Nephron (organoid): ENCODE data around the gene AGAP1.

Experiments used
- H3K27ac Mint-ChIP-seq, 3 experiments: 2 replicates each; pipeline ENCODE4 v1.8.0; 2020; ENCODE audit warnings: mixed read lengths in 3 of 3, mild to moderate bottlenecking in 2 of 3, moderate library complexity in 1 of 3
- H3K27me3 Mint-ChIP-seq: 2 replicates; pipeline ENCODE4 v1.8.0; 2021; ENCODE audit warnings: low read depth, mild to moderate bottlenecking, moderate library complexity, mixed read lengths
- H3K36me3 Mint-ChIP-seq: 2 replicates; pipeline ENCODE4 v1.8.0; 2020; ENCODE audit warnings: low read depth, mixed read lengths
- H3K4me1 Mint-ChIP-seq: 2 replicates; pipeline ENCODE4 v1.8.0; 2020; ENCODE audit warnings: mixed read lengths
- H3K4me3 Mint-ChIP-seq, 3 experiments: 2 replicates each; pipeline ENCODE4 v1.8.0; 2020; ENCODE audit warnings: mild to moderate bottlenecking in 3 of 3, mixed read lengths in 3 of 3, moderate library complexity in 2 of 3
- H3K9me3 Mint-ChIP-seq: 2 replicates; pipeline ENCODE4 v1.8.0; 2020; ENCODE audit warnings: mixed read lengths
- TF ChIP-seq, protein P1 (sequence below), 3 experiments: fragments of 200-600 bp; sonication (generic); IDR thresholded peaks; one replicate each; pipeline ENCODE4 v1.5.0; 2021; ENCODE audit warnings: antibody characterized with exemption in 3 of 3; ENCODE audit not compliant: unreplicated experiment in 3 of 3

Gene AGAP1

DNA sequence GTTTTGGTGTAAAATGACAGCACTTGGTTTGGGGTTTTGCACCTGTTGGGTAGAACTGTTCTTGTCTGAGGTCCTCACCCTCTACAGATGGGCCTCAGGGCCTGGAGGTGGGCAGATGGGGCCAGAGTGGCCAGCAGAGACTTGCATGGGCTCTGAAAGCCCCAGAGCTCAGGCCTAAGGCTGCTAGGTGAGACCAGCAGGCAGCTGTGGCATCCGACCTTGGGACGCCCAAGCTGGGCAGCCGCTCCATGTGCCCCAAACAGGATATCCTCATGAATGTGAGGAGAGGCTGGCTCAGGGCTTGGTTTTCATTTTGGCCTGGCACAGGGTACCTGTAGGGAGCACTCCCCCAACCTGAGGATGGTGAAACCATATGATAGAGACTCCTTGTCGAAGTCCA is 636.1 kb downstream of the AGAP1 start:
- TF ChIP-seq, protein P1, sequence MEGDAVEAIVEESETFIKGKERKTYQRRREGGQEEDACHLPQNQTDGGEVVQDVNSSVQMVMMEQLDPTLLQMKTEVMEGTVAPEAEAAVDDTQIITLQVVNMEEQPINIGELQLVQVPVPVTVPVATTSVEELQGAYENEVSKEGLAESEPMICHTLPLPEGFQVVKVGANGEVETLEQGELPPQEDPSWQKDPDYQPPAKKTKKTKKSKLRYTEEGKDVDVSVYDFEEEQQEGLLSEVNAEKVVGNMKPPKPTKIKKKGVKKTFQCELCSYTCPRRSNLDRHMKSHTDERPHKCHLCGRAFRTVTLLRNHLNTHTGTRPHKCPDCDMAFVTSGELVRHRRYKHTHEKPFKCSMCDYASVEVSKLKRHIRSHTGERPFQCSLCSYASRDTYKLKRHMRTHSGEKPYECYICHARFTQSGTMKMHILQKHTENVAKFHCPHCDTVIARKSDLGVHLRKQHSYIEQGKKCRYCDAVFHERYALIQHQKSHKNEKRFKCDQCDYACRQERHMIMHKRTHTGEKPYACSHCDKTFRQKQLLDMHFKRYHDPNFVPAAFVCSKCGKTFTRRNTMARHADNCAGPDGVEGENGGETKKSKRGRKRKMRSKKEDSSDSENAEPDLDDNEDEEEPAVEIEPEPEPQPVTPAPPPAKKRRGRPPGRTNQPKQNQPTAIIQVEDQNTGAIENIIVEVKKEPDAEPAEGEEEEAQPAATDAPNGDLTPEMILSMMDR (IDR thresholded peaks at IDR 0.05; ENCODE audit: unreplicated experiment in 3 of 3) = no peak

GRCh38 chr2:236130349-236130998 is 636.6 kb downstream of the AGAP1 start:
- peaks cover 5% of the 10 kb centered on the region for H3K36me3 Mint-ChIP-seq
- TF ChIP-seq, protein P1 (IDR thresholded peaks at IDR 0.05; ENCODE audit: unreplicated experiment in 3 of 3) = no peak
- no peaks in the 10 kb centered on the region for H3K27me3 Mint-ChIP-seq
- no peaks in the 10 kb centered on the region for H3K4me1 Mint-ChIP-seq
- no peak overlapping the region for H3K4me3 Mint-ChIP-seq
- no peak overlapping the region for H3K27ac Mint-ChIP-seq
- no peaks in the 10 kb centered on the region for H3K9me3 Mint-ChIP-seq

More for the DNA sequence above, 636.1 kb downstream of the AGAP1 start:
- Mint-ChIP-seq H3K4me1 (no peaks in the 10 kb centered on the region), H3K4me3 (no peak overlapping the region), H3K27ac (no peak overlapping the region), H3K36me3 (peaks cover 10% of the 10 kb centered on the region), H3K27me3 (no peaks in the 10 kb centered on the region), H3K9me3 (no peaks in the 10 kb centered on the region)

DNA sequence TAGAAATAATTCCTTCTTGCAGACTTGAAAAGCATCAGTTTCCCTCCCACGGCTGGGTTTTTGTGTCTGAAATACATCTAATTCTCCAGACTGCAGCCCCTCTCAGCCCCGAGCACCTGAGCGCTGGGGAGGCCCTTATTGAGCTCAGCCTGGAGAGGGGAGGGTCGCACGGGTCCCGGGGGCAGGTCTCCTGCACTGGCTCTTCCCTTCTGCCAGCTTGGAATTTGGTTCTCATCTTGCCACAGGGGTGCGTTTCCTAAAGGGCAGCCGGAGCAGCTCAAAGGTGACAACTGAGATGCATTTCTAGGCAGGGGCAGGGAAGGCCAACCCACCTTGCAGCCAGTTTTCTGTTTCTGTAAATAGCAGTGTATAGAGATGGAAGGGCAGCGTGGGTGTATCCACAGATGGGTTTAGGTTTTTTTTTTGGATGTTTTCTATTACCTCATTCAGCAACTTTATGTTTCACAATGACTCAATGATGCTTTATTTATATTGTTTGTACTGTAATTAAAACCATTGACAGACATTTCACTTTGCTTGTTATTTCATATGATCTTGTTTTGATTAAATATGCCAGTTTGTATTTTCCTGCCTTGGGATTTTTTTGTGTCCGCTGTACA is 637.3 kb downstream of the AGAP1 start:
- H3K4me1 Mint-ChIP-seq = no peaks in the 10 kb centered on the region
- TF ChIP-seq, protein P1 (IDR thresholded peaks at IDR 0.05; ENCODE audit: unreplicated experiment in 3 of 3) = no peak
- peaks cover 3% of the 10 kb centered on the region for H3K36me3 Mint-ChIP-seq
- no peak overlapping the region for H3K27ac Mint-ChIP-seq
- H3K9me3 Mint-ChIP-seq = no peaks in the 10 kb centered on the region
- no peak overlapping the region for H3K4me3 Mint-ChIP-seq
- peaks cover 5% of the 10 kb centered on the region for H3K27me3 Mint-ChIP-seq

- Mint-ChIP-seq H3K4me3 (no peak overlapping the region), H3K27me3 (peaks cover 5% of the 10 kb centered on the region), H3K4me1 (no peaks in the 10 kb centered on the region), H3K36me3 (peaks cover 3% of the 10 kb centered on the region), H3K9me3 (no peaks in the 10 kb centered on the region), H3K27ac (no peak overlapping the region)
- TF ChIP-seq, protein P1 (IDR thresholded peaks at IDR 0.05; ENCODE audit: unreplicated experiment in 3 of 3) = no peak
Observed at GRCh38 chr2:236133410-236134012, 639.7 kb downstream of the AGAP1 start.

DNA sequence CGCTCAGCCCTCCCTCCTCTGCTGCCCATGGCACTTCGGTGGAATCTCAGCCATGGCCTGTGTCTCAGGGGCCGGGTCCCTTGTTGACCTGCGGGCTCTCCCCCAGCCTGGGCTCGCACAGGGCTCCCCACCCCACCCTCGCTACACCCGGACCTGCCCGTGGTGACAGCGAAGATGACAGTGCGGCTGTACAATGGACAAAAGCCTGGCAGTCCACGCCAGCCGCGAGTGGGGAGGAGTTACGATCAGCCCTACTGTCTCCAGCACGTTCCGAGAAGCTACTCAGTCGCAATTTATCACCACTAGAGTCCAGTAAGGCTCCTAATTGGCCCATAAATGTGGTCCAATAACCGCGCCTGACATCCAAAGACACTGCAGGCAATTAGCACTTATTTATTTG is 642.7 kb downstream of the AGAP1 start:
- Mint-ChIP-seq H3K9me3 (no peaks in the 10 kb centered on the region), H3K27ac (no peak overlapping the region), H3K4me1 (no peaks in the 10 kb centered on the region), H3K36me3 (peaks cover 6% of the 10 kb centered on the region), H3K27me3 (peaks cover 8% of the 10 kb centered on the region), H3K4me3 (no peak overlapping the region)
- TF ChIP-seq, protein P1 (IDR thresholded peaks at IDR 0.05; ENCODE audit: unreplicated experiment in 3 of 3) = no peak
